H9 (cell line): ENCODE results near the gene CTNNA1. TPM values are rescaled to one million over a fixed set of nuclear protein-coding genes. Genes with fewer than 3 reads are reported as not detected.

ENCODE experiments used
- DNase-seq: peaks from one replicate; pipeline ENCODE4 v3.0.0-alpha.2; 2017
- H2AFZ ChIP-seq: one replicate; pipeline ENCODE4 v1.6.1; 2013; ENCODE audit warnings: mild to moderate bottlenecking, low read length, control low read depth, moderate library complexity
- H2AK5ac ChIP-seq: 2 replicates; pipeline ENCODE4 v1.6.1; 2013; ENCODE audit warnings: low read length, control low read depth, mixed read lengths; ENCODE audit not compliant: insufficient read length
- H2BK120ac ChIP-seq: one replicate; pipeline ENCODE4 v1.6.1; 2013; ENCODE audit warnings: low read depth, mild to moderate bottlenecking, low read length, control low read depth, inconsistent platforms; ENCODE audit not compliant: poor library complexity, severe bottlenecking
- H2BK12ac ChIP-seq: 2 replicates; pipeline ENCODE4 v1.6.1; 2013; ENCODE audit warnings: low read length, control low read depth, mixed read lengths, low read depth; ENCODE audit not compliant: insufficient read length
- H2BK15ac ChIP-seq: 2 replicates; pipeline ENCODE4 v1.6.1; 2013; ENCODE audit warnings: low read depth, low read length, control low read depth
- H2BK20ac ChIP-seq: one replicate; pipeline ENCODE4 v1.6.1; 2013; ENCODE audit warnings: low read depth, mild to moderate bottlenecking, low read length, control low read depth, inconsistent platforms; ENCODE audit not compliant: poor library complexity, severe bottlenecking
- H2BK5ac ChIP-seq: 2 replicates; pipeline ENCODE4 v1.6.1; 2013; ENCODE audit warnings: low read length, control low read depth, mixed read lengths; ENCODE audit not compliant: insufficient read length
- H3K14ac ChIP-seq: 2 replicates; pipeline ENCODE4 v1.6.1; 2013; ENCODE audit warnings: low read length, control low read depth; ENCODE audit not compliant: insufficient read depth
- H3K18ac ChIP-seq: 2 replicates; pipeline ENCODE4 v1.6.1; 2013; ENCODE audit warnings: low read depth, mild to moderate bottlenecking, mixed read lengths, low read length, control low read depth; ENCODE audit not compliant: insufficient read length
- H3K23ac ChIP-seq: 2 replicates; pipeline ENCODE4 v1.6.1; 2013; ENCODE audit warnings: low read length, control low read depth, mixed read lengths, low read depth; ENCODE audit not compliant: insufficient read length
- H3K23me2 ChIP-seq: 2 replicates; pipeline ENCODE4 v1.6.1; 2013; ENCODE audit warnings: low read depth, mild to moderate bottlenecking, mixed read lengths, low read length, control low read depth; ENCODE audit not compliant: insufficient read length, poor library complexity, severe bottlenecking
- H3K27ac ChIP-seq: 2 replicates; pipeline ENCODE4 v1.5.1; 2013; ENCODE audit warnings: low read length, control low read depth, mixed read lengths, low read depth; ENCODE audit not compliant: insufficient read length
- H3K27me3 ChIP-seq: 2 replicates; pipeline ENCODE4 v1.6.1; 2013; ENCODE audit warnings: low read length, control low read depth, inconsistent platforms; ENCODE audit not compliant: insufficient read depth
- H3K4ac ChIP-seq: 2 replicates; pipeline ENCODE4 v1.6.1; 2013; ENCODE audit warnings: low read depth, mild to moderate bottlenecking, control low read depth, inconsistent platforms, low read length, moderate library complexity
- H3K4me1 ChIP-seq: 2 replicates; pipeline ENCODE4 v1.6.1; 2013; ENCODE audit warnings: low read length, control low read depth, inconsistent platforms; ENCODE audit not compliant: insufficient read depth
- H3K4me2 ChIP-seq: 2 replicates; pipeline ENCODE4 v1.6.1; 2013; ENCODE audit warnings: low read length, control low read depth, mixed read lengths; ENCODE audit not compliant: insufficient read length, insufficient read depth
- H3K56ac ChIP-seq: 2 replicates; pipeline ENCODE4 v1.6.1; 2013; ENCODE audit warnings: low read depth, mild to moderate bottlenecking, mixed read lengths, low read length, control low read depth; ENCODE audit not compliant: insufficient read length
- H3K79me1 ChIP-seq: 2 replicates; pipeline ENCODE4 v1.6.1; 2013; ENCODE audit warnings: low read depth, mild to moderate bottlenecking, moderate library complexity, low read length, control low read depth, inconsistent platforms; ENCODE audit not compliant: insufficient read depth, poor library complexity, severe bottlenecking
- H3K79me2 ChIP-seq: 2 replicates; pipeline ENCODE4 v1.6.1; 2013; ENCODE audit warnings: low read length, control low read depth, inconsistent platforms; ENCODE audit not compliant: insufficient read depth
- H3K9ac ChIP-seq: 2 replicates; pipeline ENCODE4 v1.6.1; 2013; ENCODE audit warnings: low read length, control low read depth, mixed read lengths; ENCODE audit not compliant: insufficient read length; ENCODE audit errors: extremely low read depth
- H3K9me3 ChIP-seq: one replicate; pipeline ENCODE4 v1.6.1; 2013; ENCODE audit warnings: low read depth, low read length, inconsistent platforms; ENCODE audit not compliant: control insufficient read depth
- H3T11ph ChIP-seq: one replicate; pipeline ENCODE4 v1.6.1; 2013; ENCODE audit warnings: mild to moderate bottlenecking, low read length, control low read depth, inconsistent platforms
- H4K20me1 ChIP-seq: one replicate; pipeline ENCODE4 v1.6.1; 2013; ENCODE audit not compliant: control insufficient read depth, insufficient read length, insufficient read depth
- H4K5ac ChIP-seq: 2 replicates; pipeline ENCODE4 v1.6.1; 2013; ENCODE audit warnings: low read depth, mild to moderate bottlenecking, mixed read lengths, low read length, control low read depth; ENCODE audit not compliant: insufficient read length
- H4K8ac ChIP-seq: replicated peaks from 2 replicates; pipeline ENCODE4 v1.6.1; 2013; ENCODE audit warnings: low read length, control low read depth, mixed read lengths, low read depth; ENCODE audit not compliant: insufficient read length
- H4K91ac ChIP-seq: 2 replicates; pipeline ENCODE4 v1.6.1; 2013; ENCODE audit warnings: low read depth, mild to moderate bottlenecking, moderate library complexity, mixed read lengths, low read length, control low read depth; ENCODE audit not compliant: insufficient read length
- H3K27ac Mint-ChIP-seq, 3 experiments: 2 replicates in 2 of 3; 3 replicates in 1 of 3; pipeline ENCODE4 v1.8.0; 2020 to 2021; ENCODE audit warnings: mixed read lengths in 3 of 3, mild to moderate bottlenecking in 1 of 3, moderate library complexity in 1 of 3
- H3K27me3 Mint-ChIP-seq: 2 replicates; pipeline ENCODE4 v1.8.0; 2021; ENCODE audit warnings: low read depth, mild to moderate bottlenecking, moderate library complexity, mixed read lengths
- H3K36me3 Mint-ChIP-seq, 3 experiments: 2 replicates in 2 of 3; 3 replicates in 1 of 3; pipeline ENCODE4 v1.8.0; 2020 to 2021; ENCODE audit warnings: low read depth in 3 of 3, mixed read lengths in 3 of 3; ENCODE audit not compliant: insufficient read depth in 1 of 3
- H3K4me1 Mint-ChIP-seq, 2 experiments: 2 replicates each; pipeline ENCODE4 v1.8.0; 2020; ENCODE audit warnings: mixed read lengths in 2 of 2
- H3K4me3 Mint-ChIP-seq, 2 experiments: 2 replicates in 1 of 2; 3 replicates in 1 of 2; pipeline ENCODE4 v1.8.0; 2020 to 2021; ENCODE audit warnings: mild to moderate bottlenecking in 2 of 2, mixed read lengths in 2 of 2, moderate library complexity in 1 of 2
- H3K9me3 Mint-ChIP-seq, 2 experiments: 2 replicates in 1 of 2; 3 replicates in 1 of 2; pipeline ENCODE4 v1.8.0; 2020; ENCODE audit warnings: mild to moderate bottlenecking in 2 of 2, mixed read lengths in 2 of 2, moderate library complexity in 1 of 2
- WGBS: extraction: QIAGEN DNeasy Blood & Tissue Kit; methylation state at CpG from one replicate; pipeline ENCODE4 v1.1.7; 2013; ENCODE audit warnings: missing lambda C conversion rate, low lambda C conversion rate, mixed read lengths; ENCODE audit not compliant: insufficient read length; ENCODE audit errors: extremely low coverage; 5-methylcytosine and 5-hydroxymethylcytosine counted together
- total RNA-seq: library from RNA; stranded (reverse); gene quantifications from 2 replicates; pipeline ENCODE4 v1.2.1, GENCODE V29; 2021
- TF ChIP-seq, protein P1 (sequence below): fragments of 200-600 bp; sonication (generic); conservative IDR thresholded peaks from 3 replicates; pipeline ENCODE4 v1.8.0; 2021; ENCODE audit warnings: antibody characterized with exemption, mild to moderate bottlenecking

The CTNNA1 gene
- total RNA-seq, 1 experiment from 2014 or later, result 354 TPM

GRCh38 chr5:138745268-138745667 is 8.0 kb upstream of the CTNNA1 start:
- H2AK5ac ChIP-seq, result no peak overlapping the region
- no peak for DNase-seq
- no peak overlapping the region for H3K56ac ChIP-seq
- no peak overlapping the region for H2BK12ac ChIP-seq
- no peak overlapping the region for H2BK120ac ChIP-seq
- no peaks in the 10 kb centered on the region for H3K27me3 ChIP-seq
- no peaks in the 10 kb centered on the region for H3K79me2 ChIP-seq
- Mint-ChIP-seq H3K27ac (peak overlapping the region in 1 of 3 experiments; percentile 29; a peak in 1 of 7 replicates), H3K27me3 (no peaks in the 10 kb centered on the region), H3K9me3 (no peaks in the 10 kb centered on the region), H3K4me3 (no peak overlapping the region), H3K4me1 (peaks cover 15 to 16% of the 10 kb centered on the region in 2 experiments), H3K36me3 (no peaks in the 10 kb centered on the region)
- TF ChIP-seq, protein P1, sequence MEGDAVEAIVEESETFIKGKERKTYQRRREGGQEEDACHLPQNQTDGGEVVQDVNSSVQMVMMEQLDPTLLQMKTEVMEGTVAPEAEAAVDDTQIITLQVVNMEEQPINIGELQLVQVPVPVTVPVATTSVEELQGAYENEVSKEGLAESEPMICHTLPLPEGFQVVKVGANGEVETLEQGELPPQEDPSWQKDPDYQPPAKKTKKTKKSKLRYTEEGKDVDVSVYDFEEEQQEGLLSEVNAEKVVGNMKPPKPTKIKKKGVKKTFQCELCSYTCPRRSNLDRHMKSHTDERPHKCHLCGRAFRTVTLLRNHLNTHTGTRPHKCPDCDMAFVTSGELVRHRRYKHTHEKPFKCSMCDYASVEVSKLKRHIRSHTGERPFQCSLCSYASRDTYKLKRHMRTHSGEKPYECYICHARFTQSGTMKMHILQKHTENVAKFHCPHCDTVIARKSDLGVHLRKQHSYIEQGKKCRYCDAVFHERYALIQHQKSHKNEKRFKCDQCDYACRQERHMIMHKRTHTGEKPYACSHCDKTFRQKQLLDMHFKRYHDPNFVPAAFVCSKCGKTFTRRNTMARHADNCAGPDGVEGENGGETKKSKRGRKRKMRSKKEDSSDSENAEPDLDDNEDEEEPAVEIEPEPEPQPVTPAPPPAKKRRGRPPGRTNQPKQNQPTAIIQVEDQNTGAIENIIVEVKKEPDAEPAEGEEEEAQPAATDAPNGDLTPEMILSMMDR, result no peak
- H3K4me2 ChIP-seq, result no peak overlapping the region
- H3T11ph ChIP-seq, result no peak overlapping the region
- no peaks in the 10 kb centered on the region for H3K23me2 ChIP-seq
- H3K23ac ChIP-seq, result no peak overlapping the region
- no peak overlapping the region for H2BK5ac ChIP-seq
- no peak overlapping the region for H2BK15ac ChIP-seq
- H2BK20ac ChIP-seq, result no peak overlapping the region
- no peak overlapping the region for H4K5ac ChIP-seq
- no peak overlapping the region for H3K9ac ChIP-seq
- H3K4me1 ChIP-seq, result no peaks in the 10 kb centered on the region; the same call in 1 of the 2 replicates
- WGBS, result no CpG with 5 or more reads among the region's 6 CpGs
- H3K4ac ChIP-seq, result no peak overlapping the region
- no peak overlapping the region for H3K27ac ChIP-seq
- H3K14ac ChIP-seq, result no peak overlapping the region
- no peak overlapping the region for H3K18ac ChIP-seq
- no peaks in the 10 kb centered on the region for H4K20me1 ChIP-seq
- H4K8ac ChIP-seq, result no peak overlapping the region
- no peak overlapping the region for H2AFZ ChIP-seq
- no peaks in the 10 kb centered on the region for H3K79me1 ChIP-seq
- H4K91ac ChIP-seq, result no peak overlapping the region
- no peaks in the 10 kb centered on the region for H3K9me3 ChIP-seq
